ENCODE measurements around the gene OIP5.

OIP5 gene

DNA sequence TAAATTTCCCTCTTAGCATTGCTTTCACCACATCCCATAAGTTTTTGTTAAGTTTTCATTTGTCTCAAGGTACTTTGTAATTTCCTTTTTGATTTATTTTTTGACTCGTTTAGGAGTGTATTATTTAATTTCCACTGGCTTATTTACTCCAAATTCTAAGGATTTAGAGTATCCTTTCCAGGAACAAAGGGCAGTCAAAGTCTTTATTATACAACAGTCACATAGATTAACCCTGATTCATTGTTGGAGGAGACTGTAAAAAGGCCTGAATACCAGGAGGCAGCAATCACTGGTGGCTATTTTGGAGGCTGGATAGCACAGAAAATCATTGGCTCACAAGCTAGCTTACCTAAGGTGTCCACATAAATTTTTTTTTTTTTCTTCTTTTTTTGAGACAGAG is 39.9 kb downstream of the OIP5 start:
- H3K9me3 ChIP-seq, result no peaks in the 10 kb centered on the region
- H3K27ac ChIP-seq, result no peak overlapping the region
- intact Hi-C loops (cut with DNase I; ENCODE audit: low total_unique reads), result no loop called here
- peaks cover 23 to 84% (median 46%) of the 10 kb centered on the region in 3 donors for H3K36me3 ChIP-seq
- no peak for DNase-seq
- no peak overlapping the region for H3K4me3 ChIP-seq
- TF ChIP-seq, protein P1, sequence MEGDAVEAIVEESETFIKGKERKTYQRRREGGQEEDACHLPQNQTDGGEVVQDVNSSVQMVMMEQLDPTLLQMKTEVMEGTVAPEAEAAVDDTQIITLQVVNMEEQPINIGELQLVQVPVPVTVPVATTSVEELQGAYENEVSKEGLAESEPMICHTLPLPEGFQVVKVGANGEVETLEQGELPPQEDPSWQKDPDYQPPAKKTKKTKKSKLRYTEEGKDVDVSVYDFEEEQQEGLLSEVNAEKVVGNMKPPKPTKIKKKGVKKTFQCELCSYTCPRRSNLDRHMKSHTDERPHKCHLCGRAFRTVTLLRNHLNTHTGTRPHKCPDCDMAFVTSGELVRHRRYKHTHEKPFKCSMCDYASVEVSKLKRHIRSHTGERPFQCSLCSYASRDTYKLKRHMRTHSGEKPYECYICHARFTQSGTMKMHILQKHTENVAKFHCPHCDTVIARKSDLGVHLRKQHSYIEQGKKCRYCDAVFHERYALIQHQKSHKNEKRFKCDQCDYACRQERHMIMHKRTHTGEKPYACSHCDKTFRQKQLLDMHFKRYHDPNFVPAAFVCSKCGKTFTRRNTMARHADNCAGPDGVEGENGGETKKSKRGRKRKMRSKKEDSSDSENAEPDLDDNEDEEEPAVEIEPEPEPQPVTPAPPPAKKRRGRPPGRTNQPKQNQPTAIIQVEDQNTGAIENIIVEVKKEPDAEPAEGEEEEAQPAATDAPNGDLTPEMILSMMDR (IDR thresholded peaks at IDR 0.05), result no peak
- H3K27me3 ChIP-seq, result no peaks in the 10 kb centered on the region
- H3K4me1 ChIP-seq, result peaks cover 0 to 12% (median under 1%) of the 10 kb centered on the region in 4 donors

GRCh38 chr15:41291065-41291631 is 41.2 kb downstream of the OIP5 start:
- H3K9me3 ChIP-seq, result no peaks in the 10 kb centered on the region
- intact Hi-C loops (cut with DNase I; ENCODE audit: low total_unique reads), result no loop called here
- H3K4me3 ChIP-seq, result no peak overlapping the region
- no peak for DNase-seq
- H3K36me3 ChIP-seq, result peaks cover 29 to 84% (median 47%) of the 10 kb centered on the region in 3 donors
- H3K27me3 ChIP-seq, result no peaks in the 10 kb centered on the region
- H3K27ac ChIP-seq, result no peak overlapping the region
- H3K4me1 ChIP-seq, result peaks cover 0 to 24% (median 7%) of the 10 kb centered on the region in 4 donors
- TF ChIP-seq, protein P1 (IDR thresholded peaks at IDR 0.05), result no peak

- no peak overlapping the region for H3K27ac ChIP-seq
- intact Hi-C loops (cut with DNase I; ENCODE audit: low total_unique reads), result no loop called here
- no peaks in the 10 kb centered on the region for H3K9me3 ChIP-seq
Measured at GRCh38 chr15:41289953-41290352, 42.4 kb downstream of the OIP5 start.

DNA sequence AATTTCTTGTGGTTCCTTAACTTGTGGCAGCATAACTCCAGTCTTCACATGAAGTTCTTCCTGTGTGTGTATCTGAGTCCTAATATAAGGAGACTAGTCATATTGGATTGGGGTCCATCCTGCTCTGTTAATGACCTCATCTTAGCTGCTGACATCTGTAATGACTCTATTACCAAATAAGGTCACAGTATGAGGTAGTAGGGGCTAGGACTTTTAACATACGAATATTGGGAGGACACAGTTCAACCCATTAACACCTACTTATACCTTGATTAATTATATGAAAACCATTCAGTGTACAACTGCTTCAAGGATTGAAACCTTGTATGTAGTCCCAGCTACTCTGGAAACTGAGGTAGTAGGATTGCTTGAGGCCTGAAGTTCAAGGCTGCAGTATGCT is 43.9 kb downstream of the OIP5 start:
- Histone ChIP-seq H3K4me1 (peaks cover 3 to 33% (median 13%) of the 10 kb centered on the region in 4 donors), H3K4me3 (no peak overlapping the region), H3K36me3 (peaks cover 33 to 72% (median 56%) of the 10 kb centered on the region in 3 donors), H3K9me3 (no peaks in the 10 kb centered on the region), H3K27ac (no peak overlapping the region), H3K27me3 (no peaks in the 10 kb centered on the region)
- intact Hi-C loops (cut with DNase I; ENCODE audit: low total_unique reads), result no loop called here
- TF ChIP-seq, protein P1 (IDR thresholded peaks at IDR 0.05), result no peak
- DNase-seq, result no peak

More at GRCh38 chr15:41289953-41290352, 42.4 kb downstream of the OIP5 start:
- DNase-seq, result no peak
- Histone ChIP-seq H3K4me1 (peaks cover 0 to 32% (median 12%) of the 10 kb centered on the region in 4 donors), H3K27me3 (no peaks in the 10 kb centered on the region), H3K4me3 (no peak overlapping the region), H3K36me3 (peaks cover 33 to 85% (median 56%) of the 10 kb centered on the region in 3 donors)
- TF ChIP-seq, protein P1 (IDR thresholded peaks at IDR 0.05), result no peak

GRCh38 chr15:41286665-41287333 is 45.6 kb downstream of the OIP5 start:
- H3K27ac ChIP-seq, result no peak overlapping the region
- no peaks in the 10 kb centered on the region for H3K9me3 ChIP-seq
- no peak overlapping the region for H3K4me3 ChIP-seq
- H3K4me1 ChIP-seq, result peaks cover 3 to 38% (median 14%) of the 10 kb centered on the region in 4 donors
- no peaks in the 10 kb centered on the region for H3K27me3 ChIP-seq
- intact Hi-C loops (cut with DNase I; ENCODE audit: low total_unique reads), result no loop called here
- DNase-seq, result no peak
- peaks cover 33 to 58% (median 46%) of the 10 kb centered on the region in 3 donors for H3K36me3 ChIP-seq
- TF ChIP-seq, protein P1 (IDR thresholded peaks at IDR 0.05), result no peak

All from tibial artery (tissue), 4 donors.